SKM-1 (cell line): ENCODE data around the gene MBNL2.
"Not testable (repeated sequence)": the region's sequence is repeated elsewhere in the genome, so short reads cannot be mapped to it uniquely, and the experiment has no call there.

Experiments
- DNase-seq: peaks from one replicate; lab custom pipeline; 2025; ENCODE audit not compliant: unreplicated experiment; lab: John Stamatoyannopoulos, UW

The MBNL2 gene

DNA sequence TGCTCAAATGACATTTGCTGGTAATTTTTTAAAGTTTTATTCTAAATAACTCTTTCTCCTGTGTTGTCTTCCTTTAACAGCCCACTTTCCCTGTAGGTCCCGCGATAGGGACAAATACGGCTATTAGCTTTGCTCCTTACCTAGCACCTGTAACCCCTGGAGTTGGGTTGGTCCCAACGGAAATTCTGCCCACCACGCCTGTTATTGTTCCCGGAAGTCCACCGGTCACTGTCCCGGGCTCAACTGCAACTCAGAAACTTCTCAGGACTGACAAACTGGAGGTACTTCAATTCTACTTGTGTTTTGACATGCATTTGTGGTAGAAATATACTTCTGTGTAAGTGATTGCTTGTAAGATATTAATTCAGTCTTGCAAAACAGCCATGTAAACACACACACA, 120.8 kb downstream of the MBNL2 start:
- no peak for DNase-seq

DNA sequence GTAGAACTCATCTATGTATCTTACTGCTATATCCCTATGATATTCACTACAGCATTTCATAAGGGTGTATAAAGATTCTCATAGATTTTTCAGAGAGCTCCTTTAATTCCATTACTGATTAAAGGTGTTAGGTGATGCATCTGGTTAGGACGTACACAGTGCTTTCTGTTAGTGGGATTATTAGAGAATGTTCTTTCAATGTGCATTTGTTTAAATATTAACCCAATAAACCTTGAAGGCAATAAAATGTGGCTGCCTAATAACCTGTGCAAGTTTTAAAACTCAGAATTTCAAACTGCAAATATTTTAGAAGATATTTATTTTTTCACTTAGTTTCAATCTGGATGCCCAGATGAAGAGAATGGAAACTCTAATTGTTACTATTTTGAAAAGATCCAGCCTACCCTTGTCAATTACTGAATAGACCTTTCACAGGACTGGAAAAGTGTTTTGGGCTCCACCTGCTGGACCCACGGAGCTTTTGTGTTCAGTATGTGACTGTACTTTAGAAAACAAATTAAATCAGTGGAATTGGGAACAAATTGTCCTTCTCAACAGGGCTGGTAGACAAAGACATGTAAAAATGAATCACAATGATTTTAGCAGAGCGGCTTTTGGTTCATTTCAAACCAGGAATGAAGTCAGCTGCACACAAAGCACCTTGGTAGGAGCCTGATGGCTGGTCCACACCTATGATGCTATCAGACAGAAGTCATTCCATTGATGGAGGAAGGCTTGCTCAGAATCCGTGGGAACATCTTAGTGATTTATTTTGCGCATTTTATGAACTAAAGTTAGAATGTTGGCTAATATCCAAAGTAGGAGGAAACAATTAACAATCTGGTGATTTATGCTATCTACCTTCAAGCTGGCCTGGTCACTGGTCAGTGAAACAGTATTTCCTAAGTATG, 122.4 kb downstream of the MBNL2 start:
- DNase-seq, result no peak

DNA sequence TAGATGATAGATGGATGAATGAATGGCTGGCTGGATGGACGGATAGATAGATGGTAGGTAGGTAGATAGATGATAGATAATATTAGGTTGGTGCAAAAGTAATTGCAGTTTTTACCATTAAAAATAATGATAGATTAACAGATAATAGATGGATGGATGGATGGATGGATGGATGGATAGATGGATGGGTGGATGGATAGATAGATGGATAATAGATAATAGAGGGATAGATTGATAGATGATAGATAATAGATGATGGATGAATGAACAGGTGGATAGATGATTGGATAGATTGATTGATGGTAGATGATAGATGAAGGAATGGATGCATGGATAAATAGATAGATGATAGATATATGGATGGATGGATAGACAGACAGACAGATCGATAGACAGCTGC, 124.0 kb downstream of the MBNL2 start:
- DNase-seq, result no peak

DNA sequence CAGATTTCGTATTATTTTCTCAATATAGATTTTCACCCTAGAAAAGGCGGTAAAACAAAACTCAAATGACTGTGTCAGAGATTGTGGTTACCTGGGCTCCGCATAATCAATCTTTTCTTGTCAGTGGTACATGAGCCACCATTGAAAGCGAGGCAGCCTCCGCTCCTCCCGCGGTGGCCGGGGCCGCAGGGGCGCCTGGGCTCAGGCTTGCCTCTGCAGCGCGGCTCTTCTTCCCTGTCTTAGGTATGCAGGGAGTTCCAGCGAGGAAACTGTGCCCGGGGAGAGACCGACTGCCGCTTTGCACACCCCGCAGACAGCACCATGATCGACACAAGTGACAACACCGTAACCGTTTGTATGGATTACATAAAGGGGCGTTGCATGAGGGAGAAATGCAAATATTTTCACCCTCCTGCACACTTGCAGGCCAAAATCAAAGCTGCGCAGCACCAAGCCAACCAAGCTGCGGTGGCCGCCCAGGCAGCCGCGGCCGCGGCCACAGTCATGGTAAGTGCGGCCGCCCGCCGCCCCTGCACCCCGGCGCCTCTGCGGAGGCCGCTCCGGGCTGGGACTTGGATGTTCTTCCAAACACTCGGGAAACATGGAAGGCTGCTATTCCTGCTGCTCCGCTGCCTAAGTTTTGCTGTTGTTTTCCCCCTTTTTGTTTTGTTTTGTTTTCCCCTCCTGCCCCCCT, 124.6 kb downstream of the MBNL2 start:
- DNase-seq, result no peak

GRCh38 chr13:97347255-97347932, 125.3 kb downstream of the MBNL2 start:
- DNase-seq, result no peak

- DNase-seq, result no peak
Measured at GRCh38 chr13:97348569-97349100, 126.5 kb downstream of the MBNL2 start.

DNA sequence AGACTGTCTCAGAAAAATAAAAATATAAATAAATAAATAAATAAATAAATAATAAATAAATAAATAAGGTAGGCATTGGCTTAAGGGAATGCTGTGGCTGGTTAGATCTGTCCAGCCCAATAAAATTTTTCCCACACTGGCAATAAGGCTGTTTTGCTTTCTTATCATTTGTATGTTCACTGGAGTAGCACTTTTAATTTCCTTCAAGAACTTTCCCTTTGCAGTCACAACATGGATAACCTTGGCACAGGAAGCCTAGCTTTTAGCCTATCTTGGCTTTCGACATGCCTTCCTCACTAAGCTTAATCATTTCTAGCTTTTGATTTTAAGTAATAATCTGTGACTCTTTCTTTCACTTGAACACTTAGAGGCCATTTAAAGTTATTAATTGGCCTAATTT, 129.9 kb downstream of the MBNL2 start:
- DNase-seq, result not testable (repeated sequence)

- DNase-seq, result no peak
Measured at GRCh38 chr13:97352815-97353214, 130.7 kb downstream of the MBNL2 start.

DNA sequence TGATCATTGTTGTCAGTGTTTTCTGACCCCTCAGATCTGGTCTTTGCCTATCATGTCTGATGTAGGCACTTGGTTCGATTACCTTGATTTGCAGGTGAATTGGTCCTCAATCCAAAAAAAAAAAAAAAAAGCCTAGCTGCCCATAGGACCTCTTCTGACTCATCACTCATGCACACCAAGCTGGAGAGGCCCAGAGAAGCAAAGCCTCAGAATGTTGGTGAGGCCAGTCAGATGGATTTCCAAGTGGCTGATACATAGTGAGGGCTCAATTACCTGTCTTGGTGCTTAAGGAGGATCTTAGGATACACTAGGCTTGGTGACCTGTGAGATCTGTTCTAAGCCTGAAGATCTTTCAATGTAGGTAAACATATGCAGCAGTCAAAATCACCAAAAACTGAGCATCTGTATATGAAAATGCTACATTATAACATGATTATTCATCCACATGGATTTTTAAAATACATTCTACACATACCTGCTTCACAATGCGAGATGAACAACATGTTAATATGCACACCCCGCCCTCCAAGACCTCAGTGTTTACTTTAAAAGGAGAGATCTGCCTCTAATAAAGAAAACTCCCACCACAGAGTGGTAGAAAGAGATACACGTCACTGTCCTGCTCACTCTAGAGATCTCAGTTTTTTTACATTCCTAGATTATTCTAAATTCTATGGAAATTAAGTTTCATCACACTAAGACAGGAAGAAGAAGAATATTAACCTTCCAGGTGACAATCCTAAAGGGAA, 132.0 kb downstream of the MBNL2 start:
- no peak for DNase-seq

- no peak for DNase-seq
Measured at GRCh38 chr13:97354808-97355207, 132.7 kb downstream of the MBNL2 start.

GRCh38 chr13:97356592-97356991, 134.5 kb downstream of the MBNL2 start:
- no peak for DNase-seq

DNA sequence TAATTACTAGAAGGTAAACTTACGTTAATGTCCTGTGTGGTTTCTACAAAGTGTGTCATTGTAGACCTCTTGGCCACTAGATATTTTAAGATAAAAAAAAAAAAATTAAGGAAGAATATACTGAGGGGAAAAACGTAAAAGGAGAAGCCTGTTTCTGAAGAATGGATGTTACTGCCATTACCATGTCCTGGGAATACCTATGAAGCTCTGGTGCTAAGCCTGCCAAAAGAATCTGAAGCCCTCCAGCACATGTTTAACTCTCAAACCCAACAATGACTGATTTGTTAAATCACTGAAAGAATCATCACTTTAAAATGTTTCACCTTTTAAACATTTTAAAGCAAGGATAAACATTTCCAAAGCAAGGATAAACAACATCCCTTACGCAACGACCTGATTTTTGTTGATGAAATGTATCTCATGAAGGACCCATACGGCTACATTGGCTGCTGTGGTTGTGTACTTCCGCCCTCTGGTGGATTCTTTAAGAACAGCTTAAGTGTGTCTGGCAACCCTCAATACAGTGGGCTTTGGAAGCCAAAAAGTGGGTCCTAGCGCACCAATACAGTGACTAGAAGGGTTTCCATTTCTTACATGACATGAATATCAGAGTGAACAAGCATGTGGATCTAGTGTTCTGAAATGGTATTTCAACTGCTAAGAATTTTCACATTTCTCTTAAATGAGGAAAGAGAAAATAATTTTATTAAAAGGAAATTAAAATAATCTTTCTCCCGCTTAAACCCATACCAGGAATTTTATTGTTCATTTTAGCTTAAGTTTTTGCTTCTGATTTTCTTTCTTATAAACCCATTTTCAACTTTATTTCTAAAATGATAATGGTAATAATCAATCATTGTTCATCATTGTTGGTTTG, 137.3 kb downstream of the MBNL2 start:
- peak; percentile 30 for DNase-seq

DNA sequence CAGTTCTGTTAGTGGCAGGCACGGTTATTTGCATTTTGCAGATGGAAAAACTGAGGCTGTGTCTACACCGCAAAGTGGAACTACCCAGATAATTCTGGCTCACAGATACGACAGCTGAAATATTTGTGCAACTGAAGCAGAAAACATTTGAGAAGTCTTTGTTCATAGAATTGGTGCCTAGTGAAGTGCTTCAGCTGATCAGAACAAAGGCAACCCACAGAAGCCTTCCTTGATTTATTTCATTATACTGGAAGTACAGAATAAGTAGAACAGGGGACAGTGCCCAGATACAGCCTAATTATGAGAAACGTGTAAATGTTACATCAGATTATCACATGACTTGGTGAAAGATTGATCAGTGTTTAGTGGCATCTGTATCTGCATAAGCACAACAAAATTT, 138.5 kb downstream of the MBNL2 start:
- DNase-seq, result no peak

- DNase-seq, result no peak
Measured at GRCh38 chr13:97364031-97364430, 141.9 kb downstream of the MBNL2 start.

GRCh38 chr13:97364827-97365226, 142.7 kb downstream of the MBNL2 start:
- DNase-seq, result no peak

DNA sequence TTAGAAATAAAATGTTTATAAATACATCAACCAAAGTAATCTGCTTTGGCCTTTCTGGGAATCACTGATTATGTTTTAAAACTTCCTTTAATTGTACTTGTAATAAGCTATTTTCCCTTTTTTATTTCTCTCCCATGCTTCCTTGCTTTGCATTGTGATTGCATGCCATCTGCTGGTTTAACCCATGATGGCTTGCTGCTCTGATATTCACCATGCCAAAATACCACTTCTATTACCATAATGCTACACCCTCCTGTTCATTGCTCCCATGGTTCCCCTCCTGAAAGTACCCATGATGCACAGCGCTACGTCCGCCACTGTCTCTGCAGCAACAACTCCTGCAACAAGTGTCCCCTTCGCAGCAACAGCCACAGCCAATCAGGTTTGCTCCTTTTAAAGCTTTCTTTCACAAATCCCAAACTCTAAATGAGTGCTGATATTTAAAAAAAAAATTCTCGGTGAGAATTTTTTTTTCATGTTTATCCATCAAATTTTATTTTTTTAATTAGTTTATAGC, 144.1 kb downstream of the MBNL2 start:
- DNase-seq, result no peak

DNA sequence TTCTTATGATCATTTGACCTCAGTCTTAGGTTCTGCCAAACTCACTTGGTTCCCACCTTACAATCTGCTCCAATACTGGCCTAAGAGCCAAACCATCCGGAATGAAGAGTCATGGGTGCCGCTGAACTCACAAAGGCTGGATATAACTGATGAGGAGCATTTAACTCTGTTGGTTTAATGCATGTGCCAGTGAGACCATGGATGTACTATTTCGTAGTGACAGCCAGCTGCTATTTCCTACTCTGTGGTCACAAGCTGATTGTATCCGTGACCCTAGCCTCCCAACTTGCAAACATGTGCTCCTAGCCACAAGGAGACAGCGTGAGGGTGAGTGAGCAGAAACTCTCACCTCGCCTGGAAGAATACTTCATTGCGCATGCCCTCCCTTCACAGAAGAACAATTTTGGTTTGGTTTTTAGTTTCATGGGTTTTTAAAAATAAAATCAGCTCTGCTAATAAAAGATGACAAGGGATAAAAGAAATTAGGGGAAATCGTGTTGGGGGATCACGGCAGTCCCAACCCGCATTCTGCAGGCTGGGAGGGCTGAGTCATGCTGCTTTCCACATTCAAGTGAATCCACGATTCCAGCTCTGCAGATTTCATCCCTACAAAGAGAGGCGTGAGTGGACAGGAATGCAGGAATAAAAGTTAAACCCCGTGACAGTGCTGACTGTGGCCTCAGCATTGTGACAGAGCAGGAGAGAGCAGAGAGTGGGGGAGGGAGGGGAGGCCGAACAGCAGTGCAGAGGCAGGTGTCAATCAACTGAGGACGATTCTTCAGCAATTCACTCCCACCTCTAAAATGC, 145.1 kb downstream of the MBNL2 start:
- peak; percentile 15 for DNase-seq

DNA sequence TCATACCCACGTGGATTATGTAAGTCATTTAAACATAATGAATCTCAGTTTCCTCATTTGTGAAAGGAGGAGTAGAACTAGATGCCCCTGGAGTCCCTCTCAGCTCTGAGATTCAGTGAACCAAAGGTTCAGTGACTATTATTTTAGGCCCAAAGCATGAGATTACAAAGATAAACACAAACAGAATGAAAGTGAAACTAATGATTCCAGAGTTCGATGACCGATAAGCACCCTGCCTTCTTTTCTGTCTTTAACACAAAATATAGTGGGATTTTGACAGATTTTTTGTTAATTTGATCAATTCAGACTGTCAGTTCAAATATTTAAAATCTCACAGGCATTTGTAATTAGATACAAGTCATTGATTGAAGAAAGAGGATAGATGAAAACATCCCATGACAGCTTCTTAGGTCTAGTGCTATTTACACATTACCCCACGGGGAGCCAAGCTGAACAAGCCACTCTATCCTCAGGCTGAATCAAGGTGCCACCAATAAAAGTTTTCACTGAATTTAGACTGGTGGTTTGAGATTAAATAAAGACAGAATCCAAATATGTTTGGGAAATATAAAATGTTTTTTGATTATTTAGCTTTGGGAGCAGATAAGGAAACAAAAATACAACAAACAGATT, 147.2 kb downstream of the MBNL2 start:
- no peak for DNase-seq
